HUES48 (cell line): Measurements from ENCODE around the gene SAXO1.

Source experiments
- H3K27ac ChIP-seq: one replicate; pipeline ENCODE4 v1.7.0; 2013; ENCODE audit warnings: low read depth, low read length, inconsistent platforms
- H3K27me3 ChIP-seq: 2 replicates; pipeline ENCODE4 v1.6.1; 2013; ENCODE audit warnings: mild to moderate bottlenecking, low read length; ENCODE audit not compliant: control insufficient read depth, insufficient read depth
- H3K36me3 ChIP-seq: 2 replicates; pipeline ENCODE4 v1.6.1; 2013; ENCODE audit warnings: low read length; ENCODE audit not compliant: control insufficient read depth, insufficient read depth
- H3K4me1 ChIP-seq: 2 replicates; pipeline ENCODE4 v1.6.1; 2013; ENCODE audit warnings: mild to moderate bottlenecking, low read length; ENCODE audit not compliant: control insufficient read depth, insufficient read depth
- H3K4me3 ChIP-seq: 2 replicates; pipeline ENCODE4 v1.5.1; 2013; ENCODE audit warnings: mild to moderate bottlenecking, low read depth, low read length
- H3K9ac ChIP-seq: 2 replicates; pipeline ENCODE4 v1.6.1; 2013; ENCODE audit warnings: mild to moderate bottlenecking, low read depth, low read length, moderate library complexity
- H3K9me3 ChIP-seq: 2 replicates; pipeline ENCODE4 v1.6.1; 2013; ENCODE audit warnings: low read length; ENCODE audit not compliant: control insufficient read depth, insufficient read depth

Gene SAXO1

GRCh38 chr9:18981476-18982261 lies 51.3 kb downstream of the SAXO1 start:
- Histone ChIP-seq H3K4me1 (no peaks in the 10 kb centered on the region), H3K27ac (no peak overlapping the region), H3K36me3 (no peaks in the 10 kb centered on the region), H3K9ac (no peak overlapping the region), H3K9me3 (no peaks in the 10 kb centered on the region; the same call in 1 of the 2 replicates), H3K27me3 (no peaks in the 10 kb centered on the region), H3K4me3 (no peak overlapping the region)

- H3K4me1 ChIP-seq, result no peaks in the 10 kb centered on the region
- H3K27ac ChIP-seq, result no peak overlapping the region
- H3K9me3 ChIP-seq, result no peaks in the 10 kb centered on the region; the same call in 1 of the 2 replicates
- no peak overlapping the region for H3K4me3 ChIP-seq
- H3K27me3 ChIP-seq, result no peaks in the 10 kb centered on the region
- no peaks in the 10 kb centered on the region for H3K36me3 ChIP-seq
- H3K9ac ChIP-seq, result no peak overlapping the region
Measured at GRCh38 chr9:18980189-18980588, 52.8 kb downstream of the SAXO1 start.

GRCh38 chr9:18979367-18979766 lies 53.6 kb downstream of the SAXO1 start:
- no peaks in the 10 kb centered on the region; the same call in 1 of the 2 replicates for H3K9me3 ChIP-seq

GRCh38 chr9:18978188-18978587 lies 54.8 kb downstream of the SAXO1 start:
- H3K27ac ChIP-seq, result no peak overlapping the region
- no peak overlapping the region for H3K9ac ChIP-seq
- H3K9me3 ChIP-seq, result no peaks in the 10 kb centered on the region
- no peaks in the 10 kb centered on the region for H3K27me3 ChIP-seq
- H3K4me3 ChIP-seq, result no peak overlapping the region
- no peaks in the 10 kb centered on the region for H3K36me3 ChIP-seq
- H3K4me1 ChIP-seq, result no peaks in the 10 kb centered on the region

More at GRCh38 chr9:18979367-18979766, 53.6 kb downstream of the SAXO1 start:
- Histone ChIP-seq H3K4me1 (no peaks in the 10 kb centered on the region), H3K36me3 (no peaks in the 10 kb centered on the region), H3K27ac (no peak overlapping the region), H3K4me3 (no peak overlapping the region), H3K27me3 (no peaks in the 10 kb centered on the region), H3K9ac (no peak overlapping the region)

- Histone ChIP-seq H3K9me3 (no peaks in the 10 kb centered on the region), H3K4me3 (no peak overlapping the region), H3K27ac (no peak overlapping the region), H3K36me3 (no peaks in the 10 kb centered on the region), H3K27me3 (no peaks in the 10 kb centered on the region), H3K9ac (no peak overlapping the region), H3K4me1 (no peaks in the 10 kb centered on the region)
Measured at GRCh38 chr9:18976709-18977531, 56.1 kb downstream of the SAXO1 start.

GRCh38 chr9:18976221-18976708 lies 56.7 kb downstream of the SAXO1 start:
- no peaks in the 10 kb centered on the region for H3K36me3 ChIP-seq
- no peaks in the 10 kb centered on the region for H3K27me3 ChIP-seq
- no peaks in the 10 kb centered on the region for H3K4me1 ChIP-seq
- H3K27ac ChIP-seq, result no peak overlapping the region
- H3K9me3 ChIP-seq, result no peaks in the 10 kb centered on the region
- no peak overlapping the region for H3K9ac ChIP-seq
- no peak overlapping the region for H3K4me3 ChIP-seq

GRCh38 chr9:18973348-18973747 lies 59.7 kb downstream of the SAXO1 start:
- Histone ChIP-seq H3K4me3 (no peak overlapping the region), H3K27ac (no peak overlapping the region), H3K4me1 (no peaks in the 10 kb centered on the region), H3K36me3 (no peaks in the 10 kb centered on the region), H3K9me3 (no peaks in the 10 kb centered on the region), H3K9ac (no peak overlapping the region), H3K27me3 (no peaks in the 10 kb centered on the region)

- H3K36me3 ChIP-seq, result no peaks in the 10 kb centered on the region
- no peak overlapping the region for H3K9ac ChIP-seq
- no peaks in the 10 kb centered on the region for H3K4me1 ChIP-seq
- no peaks in the 10 kb centered on the region for H3K27me3 ChIP-seq
- peaks cover 7% of the 10 kb centered on the region; the same call in 1 of the 2 replicates for H3K9me3 ChIP-seq
- no peak overlapping the region for H3K27ac ChIP-seq
- no peak overlapping the region for H3K4me3 ChIP-seq
Measured at GRCh38 chr9:18972675-18973074, 60.3 kb downstream of the SAXO1 start.

- H3K36me3 ChIP-seq, result no peaks in the 10 kb centered on the region
- H3K27ac ChIP-seq, result no peak overlapping the region
- H3K9ac ChIP-seq, result no peak overlapping the region
- no peaks in the 10 kb centered on the region for H3K4me1 ChIP-seq
- H3K27me3 ChIP-seq, result no peaks in the 10 kb centered on the region
- peaks cover 7% of the 10 kb centered on the region; the same call in 1 of the 2 replicates for H3K9me3 ChIP-seq
- no peak overlapping the region for H3K4me3 ChIP-seq
Measured at GRCh38 chr9:18971909-18972308, 61.1 kb downstream of the SAXO1 start.

- Histone ChIP-seq H3K27me3 (no peaks in the 10 kb centered on the region), H3K4me1 (no peaks in the 10 kb centered on the region), H3K27ac (no peak overlapping the region), H3K4me3 (no peak overlapping the region), H3K36me3 (no peaks in the 10 kb centered on the region), H3K9ac (no peak overlapping the region), H3K9me3 (peaks cover 7% of the 10 kb centered on the region; the same call in 1 of the 2 replicates)
Measured at GRCh38 chr9:18971404-18971803, 61.6 kb downstream of the SAXO1 start.

GRCh38 chr9:18970393-18970792 lies 62.6 kb downstream of the SAXO1 start:
- Histone ChIP-seq H3K27me3 (no peaks in the 10 kb centered on the region), H3K4me3 (no peak overlapping the region), H3K9me3 (peaks cover 7% of the 10 kb centered on the region; the same call in 1 of the 2 replicates), H3K9ac (no peak overlapping the region), H3K36me3 (no peaks in the 10 kb centered on the region), H3K4me1 (no peaks in the 10 kb centered on the region), H3K27ac (no peak overlapping the region)
